IMR-90 (cell line): Measurements from ENCODE around the gene RHOBTB1.

Source experiments
- BHLHE40 ChIP-seq: fragments of 150-350 bp; IDR thresholded peaks from 2 replicates; pipeline ENCODE4 v1.6.1; 2016; ENCODE audit warnings: mild to moderate bottlenecking, low read depth, low read length
- CEBPB ChIP-seq: IDR thresholded peaks from 2 replicates; pipeline ENCODE4 v1.6.1; 2012; ENCODE audit warnings: low read depth, low read length, improper control_type of control experiment
- CTCF ChIP-seq: conservative IDR thresholded peaks from 2 replicates; pipeline ENCODE4 v1.5.1; 2012; ENCODE audit warnings: mild to moderate bottlenecking, low read depth, low read length, improper control_type of control experiment
- FOS ChIP-seq: fragments of 150-350 bp; IDR thresholded peaks from 2 replicates; pipeline ENCODE4 v1.6.1; 2016; ENCODE audit warnings: low read depth, low read length
- MAFK ChIP-seq: IDR thresholded peaks from 2 replicates; pipeline ENCODE4 v1.6.1; 2012; ENCODE audit warnings: low read depth, low read length, improper control_type of control experiment
- MAZ ChIP-seq: IDR thresholded peaks from 2 replicates; pipeline ENCODE4 v1.6.1; 2012; ENCODE audit warnings: low read depth, mild to moderate bottlenecking, low read length, improper control_type of control experiment, moderate library complexity, borderline replicate concordance
- MXI1 ChIP-seq: IDR thresholded peaks from 2 replicates; pipeline ENCODE4 v1.6.1; 2012; ENCODE audit warnings: low read depth, mild to moderate bottlenecking, low read length, moderate library complexity, borderline replicate concordance
- NFE2L2 ChIP-seq: fragments of 150-350 bp; IDR thresholded peaks from 2 replicates; pipeline ENCODE4 v1.6.1; 2016; ENCODE audit warnings: low read depth, mild to moderate bottlenecking, low read length
- POLR2A ChIP-seq: IDR thresholded peaks from 2 replicates; pipeline ENCODE4 v1.6.1; 2012; ENCODE audit warnings: mild to moderate bottlenecking, low read depth, low read length
- RAD21 ChIP-seq: IDR thresholded peaks from 2 replicates; pipeline ENCODE4 v1.6.1; 2012; ENCODE audit warnings: low read length, improper control_type of control experiment
- RCOR1 ChIP-seq: IDR thresholded peaks from 2 replicates; pipeline ENCODE4 v1.6.1; 2012; ENCODE audit warnings: mild to moderate bottlenecking, low read length, improper control_type of control experiment; ENCODE audit not compliant: insufficient replicate concordance
- SMC3 ChIP-seq: fragments of 150-350 bp; IDR thresholded peaks from 2 replicates; pipeline ENCODE4 v1.6.1; 2016; ENCODE audit warnings: low read depth, mild to moderate bottlenecking, antibody characterized with exemption, low read length, moderate library complexity
- USF2 ChIP-seq: fragments of 150-350 bp; IDR thresholded peaks from 2 replicates; pipeline ENCODE4 v1.6.1; 2017; ENCODE audit warnings: mild to moderate bottlenecking, antibody characterized with exemption, low read length, low read depth

GRCh38 chr10:60952067-60952845 is 8.3 kb upstream of the RHOBTB1 start:
- no peak for TF ChIP-seq CTCF
- no peak for TF ChIP-seq CEBPB
- no peak for TF ChIP-seq NFE2L2
- TF ChIP-seq MAZ: no peak
- no peak for TF ChIP-seq POLR2A
- TF ChIP-seq MXI1: no peak
- no peak for TF ChIP-seq SMC3
- no peak for TF ChIP-seq BHLHE40
- TF ChIP-seq MAFK: no peak
- TF ChIP-seq RAD21: no peak
- no peak for TF ChIP-seq USF2
- TF ChIP-seq FOS: no peak
- TF ChIP-seq RCOR1: no peak
